ENCODE data around the gene NOC2L. TPM values are rescaled to one million over a fixed set of nuclear protein-coding genes. Genes with fewer than 3 reads are reported as not detected.

Gene NOC2L
- total and polyA plus RNA-seq, 9 of the 15 experiments (the other 6 are each of a cell fraction or from before 2014, with no cell fraction given), result 4.0 to 410 (median 200) TPM

- TF ChIP-seq ELF1 (tag; IDR thresholded peaks at IDR 0.05) (no peak), POU5F1 (IDR thresholded peaks at IDR 0.05; ENCODE audit: borderline replicate concordance, low read depth, low read length, partially characterized antibody) (no peak), MGA (IDR thresholded peaks at IDR 0.05) (no peak), BRCA1 (IDR thresholded peaks at IDR 0.05) (no peak), BRCA1 (CRISPR knock-in tag; IDR thresholded peaks at IDR 0.05) (no peak), CHCHD3 (CRISPR knock-in tag; IDR thresholded peaks at IDR 0.05) (no peak)
Observed at GRCh38 chr1:971751-972506, 12.9 kb upstream of the NOC2L start (continued).
